Neutrophil (primary cell): Measurements from ENCODE around the gene MAEA.

Experiments
- H3K27ac ChIP-seq: fragments of 200-600 bp; sonication (generic); 2 replicates; pipeline ENCODE4 v1.5.1; 2016; ENCODE audit warnings: mild to moderate bottlenecking, moderate library complexity
- H3K27me3 ChIP-seq: fragments of 200-600 bp; sonication (generic); 2 replicates; pipeline ENCODE4 v1.6.0; 2016; ENCODE audit warnings: mild to moderate bottlenecking
- H3K36me3 ChIP-seq: fragments of 200-600 bp; sonication (generic); 2 replicates; pipeline ENCODE4 v1.5.1; 2017
- H3K4me1 ChIP-seq, 2 experiments: fragments of 200-600 bp in 1 of 2; sonication (generic) in 1 of 2; 1 replicate in 1 of 2; 2 replicates in 1 of 2; pipeline versions ENCODE4 v1.5.1 to v1.6.1; 2013 to 2016; ENCODE audit warnings: low read depth in 1 of 2, low read length in 1 of 2, mild to moderate bottlenecking in 1 of 2, moderate library complexity in 1 of 2; ENCODE audit not compliant: control insufficient read depth in 1 of 2, insufficient read depth in 1 of 2
- H3K4me3 ChIP-seq, 2 experiments: fragments of 200-600 bp in 1 of 2; sonication (generic) in 1 of 2; 1 replicate in 1 of 2; 2 replicates in 1 of 2; pipeline ENCODE4 v1.5.1; 2013 to 2016; ENCODE audit warnings: low read depth in 1 of 2, low read length in 1 of 2, mild to moderate bottlenecking in 1 of 2, moderate library complexity in 1 of 2
- H3K9me3 ChIP-seq: fragments of 200-600 bp; sonication (generic); 2 replicates; pipeline ENCODE4 v1.5.1; 2016
- TF ChIP-seq, protein P1 (sequence below): fragments of 200-600 bp; sonication (generic); IDR thresholded peaks from 2 replicates; pipeline ENCODE4 v1.5.1; 2016; ENCODE audit warnings: antibody characterized with exemption

Gene MAEA

DNA sequence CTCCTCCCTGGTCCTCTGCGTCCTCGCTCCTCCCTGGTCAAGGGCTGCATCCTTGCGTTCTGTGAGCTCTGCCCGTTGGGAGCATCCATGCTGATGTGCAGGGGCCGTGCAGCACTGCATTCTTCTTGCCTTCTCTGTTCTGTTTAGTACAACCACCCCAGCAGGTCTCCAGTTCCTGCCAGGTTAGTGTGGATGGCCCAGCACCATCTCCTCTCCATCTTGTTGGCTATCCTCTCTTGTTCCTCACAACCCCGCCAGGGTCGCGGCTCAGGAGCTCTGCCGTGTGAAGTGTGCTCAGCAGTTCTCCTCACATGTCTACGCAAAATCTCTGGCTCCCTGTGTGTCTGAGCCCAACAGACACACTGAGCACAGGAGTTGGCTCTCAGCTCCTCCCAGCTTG, 10.4 kb upstream of the MAEA start:
- Histone ChIP-seq H3K36me3 (no peaks in the 10 kb centered on the region), H3K27ac (no peak overlapping the region)
- TF ChIP-seq, protein P1, sequence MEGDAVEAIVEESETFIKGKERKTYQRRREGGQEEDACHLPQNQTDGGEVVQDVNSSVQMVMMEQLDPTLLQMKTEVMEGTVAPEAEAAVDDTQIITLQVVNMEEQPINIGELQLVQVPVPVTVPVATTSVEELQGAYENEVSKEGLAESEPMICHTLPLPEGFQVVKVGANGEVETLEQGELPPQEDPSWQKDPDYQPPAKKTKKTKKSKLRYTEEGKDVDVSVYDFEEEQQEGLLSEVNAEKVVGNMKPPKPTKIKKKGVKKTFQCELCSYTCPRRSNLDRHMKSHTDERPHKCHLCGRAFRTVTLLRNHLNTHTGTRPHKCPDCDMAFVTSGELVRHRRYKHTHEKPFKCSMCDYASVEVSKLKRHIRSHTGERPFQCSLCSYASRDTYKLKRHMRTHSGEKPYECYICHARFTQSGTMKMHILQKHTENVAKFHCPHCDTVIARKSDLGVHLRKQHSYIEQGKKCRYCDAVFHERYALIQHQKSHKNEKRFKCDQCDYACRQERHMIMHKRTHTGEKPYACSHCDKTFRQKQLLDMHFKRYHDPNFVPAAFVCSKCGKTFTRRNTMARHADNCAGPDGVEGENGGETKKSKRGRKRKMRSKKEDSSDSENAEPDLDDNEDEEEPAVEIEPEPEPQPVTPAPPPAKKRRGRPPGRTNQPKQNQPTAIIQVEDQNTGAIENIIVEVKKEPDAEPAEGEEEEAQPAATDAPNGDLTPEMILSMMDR: no peak

DNA sequence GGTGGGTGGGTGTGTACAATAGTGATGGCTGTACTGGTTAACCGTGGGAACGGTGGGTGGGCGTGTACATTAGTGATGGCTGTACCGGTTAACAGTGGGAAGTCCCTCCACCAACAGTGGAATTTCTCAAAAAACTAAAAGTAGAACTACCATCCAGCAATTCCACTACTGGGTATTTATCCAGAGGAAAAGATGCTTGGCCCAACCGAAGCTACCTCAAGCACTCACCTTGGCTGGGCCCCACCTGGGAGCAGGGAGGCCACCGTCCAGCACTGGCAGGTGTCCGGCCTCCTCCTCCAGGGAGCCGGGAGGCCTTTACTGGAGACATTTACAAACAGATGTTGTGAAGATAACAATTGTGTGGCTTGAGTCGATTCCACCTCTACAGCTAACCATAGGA, 6.0 kb upstream of the MAEA start:
- no peaks in the 10 kb centered on the region for H3K36me3 ChIP-seq
- no peaks in the 10 kb centered on the region for H3K27me3 ChIP-seq
- no peak overlapping the region for H3K4me3 ChIP-seq
- TF ChIP-seq, protein P1: no peak
- peaks cover 11 to 12% of the 10 kb centered on the region in 2 experiments for H3K4me1 ChIP-seq
- H3K9me3 ChIP-seq: no peaks in the 10 kb centered on the region
- no peak overlapping the region for H3K27ac ChIP-seq

More for the DNA sequence above, 10.4 kb upstream of the MAEA start:
- no peaks in the 10 kb centered on the region for H3K9me3 ChIP-seq
- no peak overlapping the region for H3K4me3 ChIP-seq
- H3K27me3 ChIP-seq: no peaks in the 10 kb centered on the region
- peaks cover 8 to 9% of the 10 kb centered on the region in 2 experiments for H3K4me1 ChIP-seq

DNA sequence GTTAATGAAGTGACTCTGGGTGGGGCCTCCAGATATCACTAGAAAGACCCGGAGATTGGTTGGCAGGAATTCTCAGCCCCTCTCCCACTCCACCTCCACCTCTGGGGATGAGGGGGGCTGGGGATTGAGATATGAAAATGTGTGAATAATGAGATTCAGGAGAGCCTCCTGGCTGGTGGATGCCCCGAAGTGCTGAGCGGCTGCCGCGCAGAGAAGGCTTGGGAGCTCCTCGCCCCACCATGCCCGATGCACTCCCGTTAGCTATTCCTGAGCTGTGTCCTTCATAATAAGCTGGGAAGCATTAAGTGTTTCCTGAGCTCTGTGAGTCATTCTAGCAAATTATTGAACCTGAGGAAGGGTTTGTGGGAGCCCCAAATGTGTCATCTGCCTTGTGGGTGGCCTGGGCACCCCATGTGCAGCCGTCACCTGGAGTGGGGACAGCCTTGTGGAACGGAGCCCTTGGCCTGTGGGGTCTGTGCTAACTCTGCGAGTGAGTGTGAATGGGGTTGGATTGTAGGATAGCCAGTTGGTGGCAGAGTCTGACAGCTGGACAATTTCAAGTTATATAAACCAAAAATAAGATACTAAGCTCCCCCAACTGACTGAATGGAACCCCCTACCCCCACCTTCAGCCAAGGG, 4.4 kb upstream of the MAEA start:
- no peaks in the 10 kb centered on the region for H3K9me3 ChIP-seq
- H3K36me3 ChIP-seq: no peaks in the 10 kb centered on the region
- H3K27ac ChIP-seq: no peak overlapping the region
- TF ChIP-seq, protein P1: no peak
- peaks cover 19 to 20% of the 10 kb centered on the region in 2 experiments for H3K4me1 ChIP-seq
- H3K27me3 ChIP-seq: no peaks in the 10 kb centered on the region
- no peak overlapping the region for H3K4me3 ChIP-seq

DNA sequence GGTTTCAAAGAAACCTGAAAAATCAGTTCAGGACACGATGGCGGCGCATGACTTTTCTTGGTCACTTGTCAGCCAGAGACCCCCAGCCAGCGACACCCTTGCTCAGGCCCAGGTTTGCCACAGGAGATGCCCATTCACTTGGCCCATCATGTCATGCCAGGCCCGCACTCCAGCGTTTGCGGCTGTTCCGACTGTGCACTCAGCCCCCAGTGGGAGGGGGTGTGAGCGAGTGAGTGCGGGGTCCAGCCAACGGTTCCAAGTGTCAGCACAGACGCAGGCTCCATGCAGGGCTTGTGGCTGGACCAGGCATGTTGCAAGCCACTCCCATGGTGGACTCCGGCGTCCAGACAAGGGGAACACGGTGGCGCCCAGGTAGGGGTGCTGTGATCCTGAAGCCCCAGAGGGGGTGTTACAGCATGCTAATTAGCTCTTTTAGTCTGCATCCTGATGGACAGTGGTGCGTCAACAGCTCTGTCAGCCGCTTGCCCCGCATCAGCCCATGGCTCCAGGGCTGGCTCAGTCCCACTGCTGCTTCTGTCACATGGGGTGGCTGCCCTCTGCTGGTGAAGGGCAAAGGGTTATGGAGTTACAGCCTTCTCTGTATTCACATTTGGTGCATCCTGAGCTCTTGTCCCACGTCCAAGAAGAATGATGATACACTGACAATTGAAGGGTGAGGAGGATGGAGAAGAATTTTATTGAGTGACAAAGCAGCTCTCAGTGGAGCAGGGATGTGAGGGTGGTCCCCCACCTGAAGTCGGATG, 3.7 kb upstream of the MAEA start:
- Histone ChIP-seq H3K36me3 (no peaks in the 10 kb centered on the region), H3K4me3 (no peak overlapping the region), H3K9me3 (no peaks in the 10 kb centered on the region), H3K4me1 (peaks cover 20 to 22% of the 10 kb centered on the region in 2 experiments), H3K27me3 (no peaks in the 10 kb centered on the region), H3K27ac (no peak overlapping the region)
- TF ChIP-seq, protein P1: no peak

DNA sequence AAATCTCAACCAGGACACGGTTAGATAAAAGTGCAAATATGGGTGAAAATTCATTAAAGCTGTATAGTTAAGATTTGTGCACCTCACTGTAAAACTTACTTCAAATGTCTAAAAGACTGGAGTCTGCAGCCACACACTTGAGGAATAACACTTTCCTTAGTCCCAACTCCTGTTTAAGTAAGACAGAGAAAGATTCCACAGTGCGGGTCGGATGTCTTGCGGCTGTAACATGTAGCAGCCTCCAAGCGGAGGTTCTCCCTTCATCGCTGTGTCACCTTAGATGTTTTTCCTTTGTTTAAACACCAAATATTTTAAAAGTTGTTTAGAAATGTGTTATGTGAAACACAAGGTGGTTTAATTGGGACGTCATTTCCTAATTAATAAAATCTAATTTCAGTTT, 905 bp upstream of the MAEA start:
- TF ChIP-seq, protein P1: no peak
- H3K27me3 ChIP-seq: no peaks in the 10 kb centered on the region
- H3K4me3 ChIP-seq: peak overlapping the region; percentile 79 to 96
- H3K4me1 ChIP-seq: peaks cover 46% of the 10 kb centered on the region in 2 experiments
- H3K9me3 ChIP-seq: no peaks in the 10 kb centered on the region
- H3K36me3 ChIP-seq: peaks cover 7% of the 10 kb centered on the region
- H3K27ac ChIP-seq: peak overlapping the region; percentile 93
